GM12892 (cell line): Measurements from ENCODE around the gene IFT122.

Experiments used
- POLR2A ChIP-seq: IDR thresholded peaks from 2 replicates; pipeline ENCODE4 v1.6.1; 2011; ENCODE audit warnings: low read depth, low read length, control low read depth
- POLR2AphosphoS5 ChIP-seq: IDR thresholded peaks from 2 replicates; pipeline ENCODE4 v1.6.1; 2011; ENCODE audit warnings: low read depth, low read length, control low read depth
- TAF1 ChIP-seq: IDR thresholded peaks from 2 replicates; pipeline ENCODE4 v1.6.1; 2011; ENCODE audit warnings: low read depth, mild to moderate bottlenecking, control low read depth, low read length, borderline replicate concordance

- TF ChIP-seq TAF1 (no peak), POLR2A (no peak), POLR2AphosphoS5 (no peak)
Observed at GRCh38 chr3:129445471-129445870, 5.4 kb downstream of the IFT122 start.
